Suppressor macrophage treated with lipopolysaccharide for 4 hours (primary cell): ENCODE data around the gene MED12.
"Not testable (repeated sequence)": the region's sequence is repeated elsewhere in the genome, so short reads cannot be mapped to it uniquely, and the experiment has no call there.

ENCODE experiments used
- DNase-seq: peaks from one replicate; pipeline ENCODE4 v3.0.0-alpha.2; 2020

Gene MED12

DNA sequence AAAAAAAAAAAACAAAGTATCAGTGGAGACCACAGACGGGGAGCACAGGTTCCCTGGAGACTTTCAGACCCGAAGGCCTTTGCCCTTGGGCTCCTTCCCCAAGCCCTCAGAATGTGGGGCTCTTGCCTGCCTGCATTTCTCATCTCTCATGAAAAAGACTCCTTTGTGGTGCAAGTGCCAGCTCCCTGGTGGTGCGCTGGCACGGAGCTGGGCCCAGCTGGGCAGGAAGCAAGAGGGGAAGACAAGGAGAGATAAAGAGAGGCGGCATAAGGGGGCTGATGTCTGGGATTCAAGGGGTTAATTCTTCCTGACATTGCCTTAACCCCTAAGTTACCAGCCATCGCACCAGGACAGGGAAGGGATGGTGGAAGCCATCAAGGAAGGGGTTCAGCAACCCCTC is 48.1 kb downstream of the MED12 start:
- no peak for DNase-seq

DNA sequence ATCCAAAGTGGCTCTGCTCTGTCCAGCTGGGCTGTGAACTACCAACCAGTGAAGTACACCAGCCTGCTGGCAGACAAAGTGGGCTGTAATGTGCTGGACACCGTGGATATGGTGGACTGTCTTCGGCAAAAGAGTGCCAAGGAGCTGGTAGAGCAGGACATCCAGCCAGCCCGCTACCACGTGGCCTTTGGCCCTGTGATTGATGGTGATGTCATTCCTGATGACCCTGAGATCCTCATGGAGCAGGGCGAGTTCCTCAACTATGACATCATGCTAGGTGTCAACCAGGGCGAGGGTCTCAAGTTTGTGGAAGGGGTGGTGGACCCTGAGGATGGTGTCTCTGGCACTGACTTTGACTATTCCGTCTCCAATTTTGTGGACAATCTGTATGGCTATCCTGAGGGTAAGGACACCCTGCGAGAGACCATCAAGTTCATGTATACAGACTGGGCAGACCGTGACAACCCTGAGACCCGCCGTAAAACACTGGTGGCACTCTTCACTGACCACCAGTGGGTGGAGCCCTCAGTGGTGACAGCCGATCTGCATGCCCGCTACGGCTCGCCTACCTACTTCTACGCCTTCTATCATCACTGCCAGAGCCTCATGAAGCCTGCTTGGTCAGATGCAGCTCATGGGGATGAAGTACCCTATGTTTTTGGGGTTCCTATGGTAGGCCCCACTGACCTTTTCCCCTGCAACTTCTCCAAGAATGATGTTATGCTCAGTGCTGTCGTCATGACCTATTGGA is 48.8 kb downstream of the MED12 start:
- no peak for DNase-seq

DNA sequence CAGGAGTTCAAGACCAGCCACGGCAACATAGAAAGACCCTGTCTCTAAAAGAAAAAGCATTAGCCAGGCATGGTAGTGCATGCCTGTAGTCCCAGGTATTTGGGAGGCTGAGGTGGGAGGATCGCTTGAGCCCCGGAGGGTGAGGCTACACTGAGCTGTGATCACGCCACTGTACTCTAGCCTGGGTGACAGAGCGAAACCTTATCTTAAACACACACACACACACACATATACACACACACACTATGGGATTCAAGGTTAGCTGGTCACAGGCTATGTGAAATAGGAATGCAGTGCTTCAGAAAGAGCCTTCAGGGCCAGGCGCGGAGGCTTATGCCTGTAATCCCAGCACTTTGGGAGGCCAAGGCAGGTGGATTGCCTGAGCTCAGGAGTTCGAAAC is 49.7 kb downstream of the MED12 start:
- DNase-seq, result no peak

DNA sequence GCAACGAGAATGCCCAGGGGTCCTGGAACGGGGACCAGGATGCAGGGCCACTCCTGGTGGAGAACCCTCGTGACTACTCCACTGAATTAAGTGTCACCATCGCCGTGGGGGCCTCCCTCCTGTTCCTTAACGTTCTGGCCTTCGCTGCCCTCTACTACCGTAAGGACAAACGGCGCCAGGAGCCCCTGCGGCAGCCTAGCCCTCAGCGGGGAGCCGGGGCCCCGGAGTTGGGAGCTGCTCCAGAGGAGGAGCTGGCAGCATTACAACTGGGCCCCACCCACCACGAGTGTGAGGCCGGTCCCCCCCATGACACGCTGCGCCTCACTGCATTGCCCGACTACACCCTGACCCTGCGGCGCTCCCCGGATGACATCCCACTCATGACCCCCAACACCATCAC is 51.2 kb downstream of the MED12 start:
- DNase-seq, result no peak

DNA sequence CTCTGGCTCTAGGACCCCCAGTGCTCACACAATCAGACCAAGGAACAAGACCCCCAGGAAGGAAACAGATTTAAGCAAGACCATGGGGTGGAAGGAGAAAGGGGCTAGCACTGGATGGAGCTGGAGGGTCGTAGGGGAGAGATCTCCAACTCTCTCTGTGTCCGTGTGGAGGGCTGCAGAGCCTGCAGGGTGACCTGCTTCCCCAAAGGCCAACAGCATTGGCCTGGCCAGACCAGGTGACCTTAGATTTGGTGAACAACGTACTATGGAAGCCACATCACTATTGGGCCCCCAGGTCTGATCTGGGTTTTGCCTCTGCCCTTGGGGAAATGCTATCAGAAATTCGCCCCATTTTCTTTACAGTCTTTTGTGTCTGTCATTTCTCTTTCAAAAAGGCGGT is 52.3 kb downstream of the MED12 start:
- DNase-seq, result no peak

DNA sequence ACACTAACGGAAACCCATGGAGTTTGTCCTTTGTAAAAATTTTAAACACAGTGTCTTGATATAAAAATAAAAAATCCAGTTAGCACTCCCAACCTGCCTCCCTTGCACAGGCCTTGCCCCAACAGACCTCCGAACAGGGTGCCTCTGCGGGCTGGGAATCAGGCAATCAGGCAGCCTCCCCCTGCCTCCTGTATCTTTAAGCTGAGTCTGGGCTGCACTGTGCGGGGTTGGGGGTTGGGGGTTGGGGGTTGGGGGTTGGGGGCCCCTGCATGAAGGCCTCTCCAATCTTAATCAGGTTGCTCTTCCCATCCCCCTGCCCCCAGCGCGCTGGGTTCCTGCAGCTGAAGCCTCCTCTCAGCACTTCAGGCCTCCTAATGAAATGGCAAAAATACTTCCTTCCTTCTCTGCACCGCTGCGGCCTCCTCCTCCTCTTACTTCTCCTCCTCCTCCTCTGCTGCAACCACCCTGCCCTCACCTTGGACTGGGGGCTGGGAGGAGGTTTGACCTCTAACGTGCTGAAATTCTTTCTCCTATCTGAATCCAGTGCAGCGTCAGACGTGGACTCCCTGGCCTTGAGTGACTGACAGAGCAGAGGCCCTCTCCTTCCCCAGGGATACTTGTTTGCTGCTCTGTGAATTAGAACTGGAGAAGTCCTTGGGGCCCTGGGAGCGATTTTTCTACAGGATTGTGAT is 52.9 kb downstream of the MED12 start:
- DNase-seq, result no peak

DNA sequence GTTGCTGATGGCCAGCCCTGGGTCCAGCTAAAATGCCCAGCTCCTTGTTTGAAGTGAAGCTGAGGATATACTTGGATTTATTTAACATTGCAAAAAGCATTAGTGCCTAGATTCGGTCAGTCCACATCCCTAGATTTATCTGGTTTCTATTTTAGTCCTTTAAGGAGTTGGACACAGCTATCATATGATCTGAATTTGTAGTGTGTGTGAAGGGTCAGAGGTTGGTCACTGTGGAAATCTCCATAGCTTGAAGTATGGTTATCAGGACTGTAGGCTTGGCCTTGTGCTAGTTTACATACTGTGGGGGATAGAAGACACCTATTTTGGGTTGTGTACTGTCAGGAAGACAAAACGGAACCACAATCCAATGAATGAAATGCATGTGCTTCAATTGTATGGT is 55.0 kb downstream of the MED12 start:
- no peak for DNase-seq

DNA sequence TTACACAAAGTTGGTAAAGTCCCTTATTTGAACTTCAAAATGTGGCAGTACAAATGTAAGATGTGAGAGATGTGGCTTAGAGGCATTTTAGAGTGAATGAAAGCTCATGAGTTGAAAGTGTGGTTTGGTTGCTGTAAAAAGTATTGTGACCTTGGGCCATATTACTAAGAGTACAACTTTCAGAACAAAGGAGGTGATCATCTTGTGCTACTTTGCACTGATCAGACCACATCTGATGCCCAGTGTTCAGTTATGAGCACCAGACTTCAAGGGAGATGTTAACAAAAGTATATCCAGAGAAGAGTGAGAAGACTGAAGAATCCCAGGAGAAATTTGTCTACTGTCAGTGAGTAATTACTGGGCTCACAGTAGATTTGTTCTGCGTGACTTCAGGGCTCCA is 56.4 kb downstream of the MED12 start:
- DNase-seq, result no peak

DNA sequence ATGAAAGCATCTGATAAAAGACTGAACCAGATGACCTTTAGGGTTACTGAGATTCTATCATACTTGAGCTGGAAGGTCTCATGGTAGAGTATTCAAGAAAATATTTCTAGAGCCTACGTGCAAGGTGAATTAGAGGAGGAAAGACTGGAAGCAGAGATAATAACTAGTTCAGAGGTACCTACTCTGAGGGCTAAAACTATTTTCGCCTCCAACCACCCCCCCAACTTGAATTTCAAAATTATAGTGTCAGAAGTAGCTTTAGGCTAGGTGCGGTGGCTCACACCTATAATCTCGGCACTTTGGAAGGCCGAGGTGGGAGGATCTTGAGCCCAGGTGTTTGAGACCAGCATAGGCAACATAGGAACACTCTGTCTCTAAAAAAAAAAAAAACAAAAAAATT is 57.1 kb downstream of the MED12 start:
- no peak for DNase-seq

DNA sequence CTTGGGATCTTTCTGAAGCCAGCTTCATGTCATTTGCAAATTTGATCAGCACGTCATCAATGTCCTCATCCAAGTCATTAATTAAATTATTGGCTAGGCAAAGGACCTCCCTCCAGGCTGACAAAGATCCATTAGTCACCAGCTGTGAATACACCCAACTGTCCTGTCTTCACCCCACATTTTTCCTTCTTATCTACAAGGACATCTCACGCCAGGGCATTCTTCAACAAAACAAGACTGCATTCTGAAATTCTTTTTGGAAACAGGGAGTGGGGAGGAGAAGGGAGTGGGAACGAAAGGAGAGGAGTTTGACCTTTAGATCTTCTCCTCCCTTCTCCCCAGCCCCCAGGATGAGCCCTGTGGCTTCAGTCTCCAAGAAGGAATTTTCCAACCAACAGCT is 58.9 kb downstream of the MED12 start:
- no peak for DNase-seq

DNA sequence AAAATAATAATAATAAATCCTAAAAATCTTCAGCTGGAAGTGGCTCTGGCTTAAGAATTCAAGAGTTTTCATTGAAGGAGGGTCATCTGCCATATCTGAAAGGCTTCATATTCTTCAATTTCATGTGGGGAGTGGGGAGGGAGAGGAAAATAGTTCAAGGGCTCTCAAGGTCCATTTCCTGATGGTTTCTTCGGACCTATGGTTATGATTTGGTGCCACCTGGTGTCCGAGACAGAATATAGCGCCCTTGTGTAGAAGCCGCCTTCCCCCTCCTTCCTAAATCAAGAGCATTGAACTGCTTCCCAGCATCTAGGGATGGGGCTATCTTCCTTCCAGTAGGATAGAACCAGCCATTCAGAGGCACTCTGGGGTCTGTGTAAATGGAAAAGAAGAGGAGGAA is 60.5 kb downstream of the MED12 start:
- DNase-seq, result peak; percentile 66

DNA sequence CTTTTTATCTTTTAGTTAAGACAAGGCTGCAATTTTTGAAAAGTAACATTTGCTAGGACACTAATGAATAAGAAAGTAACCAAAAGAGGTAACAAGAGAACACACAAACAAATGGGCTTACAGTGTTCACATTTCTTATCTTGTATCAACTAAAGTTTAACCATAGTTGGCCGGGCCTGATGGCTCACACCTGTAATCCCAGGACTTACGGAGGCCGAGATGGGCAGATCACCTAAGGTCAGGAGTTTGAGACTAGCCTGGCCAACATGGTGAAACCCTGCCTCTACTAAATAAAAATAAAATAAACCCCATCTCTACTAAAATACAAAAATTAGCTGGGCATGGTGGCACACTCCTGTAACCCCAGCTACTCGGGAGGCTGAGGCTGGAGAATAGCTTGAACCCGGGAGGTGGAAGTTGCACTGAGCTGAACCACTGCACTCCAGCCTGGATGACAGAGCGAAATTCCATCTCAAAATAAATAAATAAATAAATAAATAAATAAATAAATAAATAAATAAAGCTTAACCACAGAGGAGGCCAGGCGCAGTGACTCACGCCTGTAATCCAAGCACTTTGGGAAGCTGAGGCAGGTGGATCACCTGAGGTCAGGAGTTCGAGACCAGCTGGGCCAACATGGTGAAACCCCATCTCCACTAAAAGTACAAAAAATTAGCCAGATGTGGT is 62.3 kb downstream of the MED12 start:
- DNase-seq, result not testable (repeated sequence)

DNA sequence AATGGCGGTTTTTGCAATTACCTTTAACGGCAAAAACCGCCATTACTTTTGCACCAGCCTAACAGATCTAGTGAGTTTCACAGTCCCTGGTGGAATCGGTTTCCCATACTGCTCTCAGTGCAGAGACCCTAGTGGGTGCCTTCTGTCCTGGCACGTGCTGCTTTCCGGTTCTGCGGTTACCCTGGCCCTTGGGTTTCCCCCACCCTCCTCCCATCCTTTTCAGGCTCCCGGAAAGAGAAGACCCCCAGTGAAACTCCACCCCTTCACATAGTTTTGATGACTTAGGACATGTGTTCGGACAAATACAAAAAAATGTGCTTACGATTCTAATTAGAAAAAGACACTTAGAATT is 63.1 kb downstream of the MED12 start:
- peak; percentile 12 for DNase-seq

DNA sequence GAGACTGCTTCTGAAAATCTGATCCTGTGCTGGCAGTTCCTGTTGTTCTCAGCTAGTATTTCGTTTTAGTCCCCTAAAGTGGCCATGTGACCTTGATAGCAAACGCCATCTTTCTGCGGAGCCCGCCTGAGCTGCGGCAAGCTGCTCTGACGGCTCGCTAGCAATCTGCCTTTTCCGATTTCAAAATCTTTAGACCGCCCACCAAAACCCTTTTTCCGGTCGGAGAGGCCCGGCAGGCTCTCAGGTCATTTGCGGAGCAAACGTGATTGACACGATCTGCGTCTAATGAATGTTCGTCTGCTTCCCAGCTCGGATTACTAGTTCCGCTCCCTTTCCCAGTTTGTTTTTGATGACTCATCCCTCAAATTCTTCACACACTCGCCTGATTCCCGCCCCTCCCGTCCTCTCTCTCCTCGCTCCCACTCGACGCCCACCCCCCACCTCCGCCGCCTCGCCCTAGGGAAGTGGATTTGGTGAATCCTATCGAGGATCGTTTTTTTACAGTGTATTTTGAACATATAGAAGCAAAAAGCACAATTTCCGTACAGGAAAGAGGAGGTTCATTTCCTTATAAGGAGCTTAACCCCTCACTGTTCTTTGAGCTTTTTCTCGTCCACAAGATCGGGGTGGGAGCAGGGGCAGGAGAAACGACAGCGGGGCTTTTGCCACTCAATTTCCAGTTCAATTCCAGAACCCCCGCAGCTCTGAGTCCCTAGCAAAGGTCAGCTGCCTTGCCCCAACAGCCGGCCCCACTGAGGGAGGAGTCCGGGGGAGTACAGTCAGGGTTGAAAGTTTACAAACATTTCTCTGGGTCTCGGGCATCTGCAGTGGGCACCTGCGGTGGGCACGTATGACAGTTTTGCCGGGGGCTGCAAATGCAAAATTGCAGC is 63.8 kb downstream of the MED12 start:
- DNase-seq, result peak; percentile 93

DNA sequence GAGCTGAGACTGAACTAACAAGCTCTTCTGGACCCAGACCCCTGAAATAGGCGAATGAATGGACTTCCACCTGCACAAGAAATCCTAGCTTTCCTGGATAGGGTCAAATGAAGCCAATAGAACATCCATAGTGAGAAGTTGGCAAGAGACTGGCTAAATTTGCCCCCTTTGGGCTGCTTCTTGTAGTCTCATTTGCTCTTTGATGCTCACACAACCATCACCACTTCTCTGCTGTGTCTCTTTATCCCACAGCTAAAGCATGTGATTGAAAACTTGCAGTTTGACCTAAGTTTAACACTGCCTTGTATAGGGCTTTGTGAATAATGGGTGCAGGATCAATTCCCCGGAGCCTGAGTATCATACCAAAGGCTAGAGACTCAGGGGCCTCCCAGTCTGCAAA is 64.5 kb downstream of the MED12 start:
- DNase-seq, result no peak

DNA sequence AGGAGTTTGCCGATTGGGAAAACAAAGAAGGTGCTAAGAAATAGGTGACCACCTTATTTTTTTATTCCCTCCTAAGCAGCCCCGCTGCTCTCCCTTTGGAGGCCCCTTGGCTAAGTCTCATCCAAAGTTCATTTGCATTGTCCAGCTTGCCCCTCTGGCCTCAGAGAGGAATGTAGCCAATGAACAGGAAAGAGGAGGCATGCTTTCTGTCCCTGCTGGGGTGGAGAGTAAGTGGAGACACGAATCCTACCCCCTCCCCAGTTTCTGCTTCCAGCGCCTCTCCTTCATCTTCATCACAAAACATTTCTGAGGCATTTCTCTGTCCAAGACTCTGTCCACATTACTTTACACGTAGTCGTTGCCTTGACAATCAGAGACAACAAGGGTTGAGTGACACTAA is 64.9 kb downstream of the MED12 start:
- DNase-seq, result no peak

DNA sequence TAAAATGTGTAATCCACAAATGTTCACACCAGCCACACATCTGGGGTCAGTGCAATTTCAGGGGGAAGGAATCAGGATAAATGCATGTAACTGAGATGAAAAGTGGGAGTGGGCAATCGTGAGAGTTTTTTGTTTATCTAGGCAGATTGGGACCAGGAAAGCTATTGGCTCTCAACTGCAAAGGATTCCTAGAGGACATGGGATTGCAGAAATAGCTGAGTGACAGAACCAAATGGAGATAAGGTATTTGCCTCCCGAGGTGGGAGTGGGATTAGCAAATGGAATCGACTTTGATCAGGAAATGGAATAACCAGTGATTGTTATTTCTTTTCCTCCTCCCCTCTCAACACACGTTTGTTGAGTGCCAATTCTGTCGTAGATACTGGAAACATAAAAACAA is 65.7 kb downstream of the MED12 start:
- no peak for DNase-seq

DNA sequence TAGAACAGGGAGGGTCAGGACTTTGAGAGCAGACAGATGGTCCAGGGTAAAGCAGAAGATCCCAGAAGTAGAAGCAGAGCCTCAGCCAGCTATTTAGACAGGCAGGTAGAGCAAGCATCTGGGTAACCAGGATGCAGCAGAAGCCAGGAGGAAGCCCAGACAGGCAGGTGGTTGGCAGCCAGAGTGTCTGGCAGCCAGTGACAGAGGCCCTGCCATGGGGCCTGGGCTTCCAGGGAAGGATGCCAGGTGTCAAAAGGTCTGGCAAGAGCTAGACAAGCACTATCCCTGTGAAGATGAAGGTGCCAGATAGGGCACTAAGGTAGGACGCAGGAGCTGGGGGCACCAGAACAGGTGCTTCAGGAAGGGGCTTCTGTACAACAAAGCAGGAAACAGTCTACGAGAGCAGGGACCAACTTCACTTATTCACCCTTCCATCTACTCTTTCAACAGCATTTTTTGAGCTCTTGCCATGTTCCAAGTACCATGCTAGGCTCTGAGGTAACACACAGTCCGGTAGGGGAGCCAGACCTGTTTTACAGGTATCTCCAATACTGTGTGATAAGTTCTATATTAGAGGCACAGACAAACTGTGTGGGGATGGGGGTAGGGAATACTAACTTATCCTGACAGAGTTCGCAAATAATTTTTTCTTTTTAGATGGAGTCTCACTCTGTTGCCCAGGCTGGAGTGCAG is 66.6 kb downstream of the MED12 start:
- DNase-seq, result no peak

DNA sequence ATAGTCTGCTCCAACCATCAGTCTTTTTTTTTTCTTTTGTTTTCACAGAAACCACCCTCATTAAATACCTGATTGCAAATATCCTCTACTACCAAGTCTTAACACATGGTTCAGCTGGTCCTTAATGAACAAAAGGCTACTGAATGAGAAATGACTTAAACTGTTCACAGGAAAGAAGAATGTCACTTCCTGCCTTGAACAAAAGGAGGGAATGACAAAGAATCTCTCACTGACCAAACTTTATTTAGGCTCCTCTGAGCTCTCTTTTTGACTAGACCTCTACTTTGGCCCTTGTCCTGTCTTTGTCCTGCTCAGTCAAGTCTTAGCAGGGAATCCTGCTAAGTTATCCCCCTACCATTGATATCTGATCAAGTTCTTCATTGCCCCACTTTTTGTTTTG is 72.9 kb downstream of the MED12 start:
- DNase-seq, result no peak
